ENCODE measurements around the gene NDC1. TPM values are rescaled to one million over a fixed set of nuclear protein-coding genes. Genes with fewer than 3 reads are reported as not detected.

Gene NDC1
- polyA plus RNA-seq, 1 donor (not counting 4 experiments of a cell fraction or from before 2014, with no cell fraction given): 36.1 TPM

- no peak overlapping the region for H3K9ac ChIP-seq (ENCODE audit: control insufficient read depth, extremely low read depth, insufficient read depth, low read length)
- no peaks in the 10 kb centered on the region for H3K27me3 ChIP-seq (ENCODE audit: control insufficient read depth, extremely low read depth, insufficient read depth, low read length)
- H3K79me2 ChIP-seq (ENCODE audit: control insufficient read depth, insufficient read depth, low read length): no peaks in the 10 kb centered on the region
- no peak for DNase-seq (ENCODE audit: low read depth, low spot score)
- no peaks in the 10 kb centered on the region for H3K9me3 ChIP-seq (ENCODE audit: control insufficient read depth, low read depth, low read length)
- H2AFZ ChIP-seq (ENCODE audit: control insufficient read depth, low read length): no peak overlapping the region
- TF ChIP-seq CTCF (optimal IDR thresholded peaks at IDR 0.05 in 1 of 3, IDR thresholded peaks at IDR 0.05 in 1 of 3, conservative IDR thresholded peaks at IDR 0.05 in 1 of 3; ENCODE audit: extremely low read depth in 1 of 3, insufficient read depth in 2 of 3, low read length in 3 of 3): no peak
- TF ChIP-seq EZH2 (IDR thresholded peaks at IDR 0.05; ENCODE audit: low read length): no peak
- no peaks in the 10 kb centered on the region for H3K4me1 ChIP-seq (ENCODE audit: control insufficient read depth, extremely low read depth, insufficient read depth, low read length)
- dilution Hi-C loops (cut with MboI; ENCODE audit: extremely low pct_ligation_motif_present, low sequenced_read_pairs): no loop called here
- H3K9me1 ChIP-seq (ENCODE audit: control insufficient read depth, extremely low read depth, insufficient read depth, low read length): no peaks in the 10 kb centered on the region
- no peak for FAIRE-seq
- no peak overlapping the region for H3K4me2 ChIP-seq (ENCODE audit: control insufficient read depth, extremely low read depth, insufficient read depth, low read depth, low read length)
- H3K36me3 ChIP-seq (ENCODE audit: control insufficient read depth in 2 of 2, extremely low read depth in 1 of 2, insufficient read depth in 2 of 2, low read length in 2 of 2): peaks cover 3 to 15% of the 10 kb centered on the region in 2 experiments
- H4K20me1 ChIP-seq (ENCODE audit: control insufficient read depth, extremely low read depth, insufficient read depth, low read length): no peaks in the 10 kb centered on the region
- H3K27ac ChIP-seq (ENCODE audit: control insufficient read depth, insufficient read depth, low read length): no peak overlapping the region
- no peak overlapping the region for H3K4me3 ChIP-seq (ENCODE audit: control insufficient read depth in 2 of 3, extremely low read depth in 1 of 3, insufficient read depth in 2 of 3, low read depth in 1 of 3, low read length in 3 of 3)
Measured at GRCh38 chr1:53804791-53805505, 33.1 kb downstream of the NDC1 start.

GRCh38 chr1:53804181-53804580, 33.9 kb downstream of the NDC1 start:
- Histone ChIP-seq H3K27me3 (ENCODE audit: control insufficient read depth, extremely low read depth, insufficient read depth, low read length) (no peaks in the 10 kb centered on the region), H3K79me2 (ENCODE audit: control insufficient read depth, insufficient read depth, low read length) (no peaks in the 10 kb centered on the region), H3K4me2 (ENCODE audit: control insufficient read depth, extremely low read depth, insufficient read depth, low read depth, low read length) (no peak overlapping the region), H3K9me1 (ENCODE audit: control insufficient read depth, extremely low read depth, insufficient read depth, low read length) (no peaks in the 10 kb centered on the region), H3K9me3 (ENCODE audit: control insufficient read depth, low read depth, low read length) (no peaks in the 10 kb centered on the region), H4K20me1 (ENCODE audit: control insufficient read depth, extremely low read depth, insufficient read depth, low read length) (no peaks in the 10 kb centered on the region), H3K4me1 (ENCODE audit: control insufficient read depth, extremely low read depth, insufficient read depth, low read length) (no peaks in the 10 kb centered on the region), H3K27ac (ENCODE audit: control insufficient read depth, insufficient read depth, low read length) (no peak overlapping the region), H3K9ac (ENCODE audit: control insufficient read depth, extremely low read depth, insufficient read depth, low read length) (no peak overlapping the region), H3K4me3 (ENCODE audit: control insufficient read depth in 2 of 3, extremely low read depth in 1 of 3, insufficient read depth in 2 of 3, low read depth in 1 of 3, low read length in 3 of 3) (no peak overlapping the region), H2AFZ (ENCODE audit: control insufficient read depth, low read length) (no peak overlapping the region), H3K36me3 (ENCODE audit: control insufficient read depth in 2 of 2, extremely low read depth in 1 of 2, insufficient read depth in 2 of 2, low read length in 2 of 2) (peaks cover 3 to 14% of the 10 kb centered on the region in 2 experiments)
- DNase-seq (ENCODE audit: low read depth, low spot score): no peak
- TF ChIP-seq CTCF (optimal IDR thresholded peaks at IDR 0.05 in 1 of 3, IDR thresholded peaks at IDR 0.05 in 1 of 3, conservative IDR thresholded peaks at IDR 0.05 in 1 of 3; ENCODE audit: extremely low read depth in 1 of 3, insufficient read depth in 2 of 3, low read length in 3 of 3): no peak
- TF ChIP-seq EZH2 (IDR thresholded peaks at IDR 0.05; ENCODE audit: low read length): no peak
- dilution Hi-C loops (cut with MboI; ENCODE audit: extremely low pct_ligation_motif_present, low sequenced_read_pairs): no loop called here
- FAIRE-seq: no peak
